Spleen (tissue), 7 donors: ENCODE data around the gene TRMT13.

Experiments
- POLR2A ChIP-seq, 3 donors: fragments of 450-650 bp; IDR thresholded peaks; one replicate each; pipeline ENCODE4 v1.5.1; 2017; ENCODE audit warnings: antibody characterized with exemption in 3 of 3, mild to moderate bottlenecking in 1 of 3
- POLR2AphosphoS5 ChIP-seq, 3 donors: sonication (generic); formaldehyde crosslinking; IDR thresholded peaks; one replicate each; pipeline ENCODE4 v1.5.1; 2017; ENCODE audit warnings: antibody characterized with exemption in 3 of 3
- TF ChIP-seq, protein P1 (sequence below), 11 experiments: fragments of 200-600 bp in 7 of 11; fragments of 450-650 bp in 4 of 11; sonication (generic) in 4 of 11; IDR thresholded peaks in 8 of 11; conservative IDR thresholded peaks in 3 of 11; 1 replicate in 7 of 11; 2 replicates in 4 of 11; pipeline versions ENCODE4 v1.4.0 to v1.8.0; 2016 to 2021; ENCODE audit warnings: antibody characterized with exemption in 11 of 11, inconsistent platforms in 4 of 11, mild to moderate bottlenecking in 1 of 11
- donor health status: DM: no; HTN: no; CAD: no; lungs with moderate emphysema.
- donor health status: DM: no; HTN: no; CAD: no.
- donor health status: DM: no; HTN: no; CAD: no.

DNA sequence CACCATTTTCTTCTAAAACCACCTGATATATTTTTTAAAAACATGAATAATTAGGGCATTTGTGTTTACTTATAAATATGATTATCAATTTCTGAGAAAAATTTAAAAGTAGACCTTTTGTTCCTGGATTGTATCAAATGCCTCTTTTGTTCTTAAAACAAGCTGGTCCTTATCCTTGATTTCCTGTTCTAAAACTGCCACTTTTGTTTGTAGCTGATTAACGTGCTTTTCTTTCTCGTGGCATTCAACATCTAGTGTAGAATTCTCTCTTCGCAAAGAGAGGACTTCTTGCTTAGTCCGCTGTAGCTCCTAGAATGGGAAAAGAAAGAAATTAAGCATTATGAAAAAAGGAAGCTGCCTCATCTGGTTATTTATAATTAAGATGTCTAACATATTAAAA lies 25.3 kb upstream of the TRMT13 start:
- TF ChIP-seq, protein P1, sequence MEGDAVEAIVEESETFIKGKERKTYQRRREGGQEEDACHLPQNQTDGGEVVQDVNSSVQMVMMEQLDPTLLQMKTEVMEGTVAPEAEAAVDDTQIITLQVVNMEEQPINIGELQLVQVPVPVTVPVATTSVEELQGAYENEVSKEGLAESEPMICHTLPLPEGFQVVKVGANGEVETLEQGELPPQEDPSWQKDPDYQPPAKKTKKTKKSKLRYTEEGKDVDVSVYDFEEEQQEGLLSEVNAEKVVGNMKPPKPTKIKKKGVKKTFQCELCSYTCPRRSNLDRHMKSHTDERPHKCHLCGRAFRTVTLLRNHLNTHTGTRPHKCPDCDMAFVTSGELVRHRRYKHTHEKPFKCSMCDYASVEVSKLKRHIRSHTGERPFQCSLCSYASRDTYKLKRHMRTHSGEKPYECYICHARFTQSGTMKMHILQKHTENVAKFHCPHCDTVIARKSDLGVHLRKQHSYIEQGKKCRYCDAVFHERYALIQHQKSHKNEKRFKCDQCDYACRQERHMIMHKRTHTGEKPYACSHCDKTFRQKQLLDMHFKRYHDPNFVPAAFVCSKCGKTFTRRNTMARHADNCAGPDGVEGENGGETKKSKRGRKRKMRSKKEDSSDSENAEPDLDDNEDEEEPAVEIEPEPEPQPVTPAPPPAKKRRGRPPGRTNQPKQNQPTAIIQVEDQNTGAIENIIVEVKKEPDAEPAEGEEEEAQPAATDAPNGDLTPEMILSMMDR (IDR thresholded peaks at IDR 0.05 in 8 of 11, conservative IDR thresholded peaks at IDR 0.05 in 3 of 11), result no peak
- TF ChIP-seq POLR2A (IDR thresholded peaks at IDR 0.05) (no peak), POLR2AphosphoS5 (IDR thresholded peaks at IDR 0.05) (no peak)
